NCI-H510A (cell line): ENCODE data around the gene C8G.

Experiments
- DNase-seq: peaks from one replicate; lab custom pipeline; 2025; lab: John Stamatoyannopoulos, UW

The C8G gene

GRCh38 chr9:136968333-136969127 is 23.5 kb downstream of the C8G start:
- DNase-seq = no peak

GRCh38 chr9:136969150-136969549 is 24.1 kb downstream of the C8G start:
- DNase-seq = no peak

GRCh38 chr9:136969774-136970173 is 24.7 kb downstream of the C8G start:
- no peak for DNase-seq

GRCh38 chr9:136970361-136970760 is 25.3 kb downstream of the C8G start:
- no peak for DNase-seq

GRCh38 chr9:136971746-136972145 is 26.7 kb downstream of the C8G start:
- no peak for DNase-seq

- no peak for DNase-seq
These were observed 27.3 kb downstream of the C8G start for GRCh38 chr9:136972335-136972734.

GRCh38 chr9:136972743-136973142 is 27.7 kb downstream of the C8G start:
- DNase-seq = no peak

- DNase-seq = no peak
These were observed 28.9 kb downstream of the C8G start for GRCh38 chr9:136973618-136974617.

GRCh38 chr9:136974817-136975535 is 29.9 kb downstream of the C8G start:
- no peak for DNase-seq

GRCh38 chr9:136975644-136976043 is 30.6 kb downstream of the C8G start:
- no peak for DNase-seq

GRCh38 chr9:136977223-136977622 is 32.2 kb downstream of the C8G start, which contains the start of gene PTGDS:
Gene PTGDS, plus strand, starts transcription at chr9:136977504. Its CDS starts 75 bp downstream, at chr9:136977579.
- DNase-seq = no peak

- no peak for DNase-seq
These were observed 32.6 kb downstream of the C8G start for GRCh38 chr9:136977649-136978072.

- DNase-seq = no peak
These were observed 33.2 kb downstream of the C8G start for GRCh38 chr9:136978073-136978864.

GRCh38 chr9:136978865-136979544 is 34.0 kb downstream of the C8G start:
- no peak for DNase-seq

- DNase-seq = no peak
These were observed 34.9 kb downstream of the C8G start for GRCh38 chr9:136979769-136980587.

GRCh38 chr9:136980669-136981478 is 35.8 kb downstream of the C8G start:
- DNase-seq = no peak

- DNase-seq = no peak
These were observed 36.7 kb downstream of the C8G start for GRCh38 chr9:136981588-136982231.
